Measurements from ENCODE around the gene SMIM13.

Gene SMIM13
- long read RNA-seq, donor 1, full-length matches to known transcripts: 6 of 6 reads
- long read RNA-seq, donor 1, partial matches to known transcripts: 0 of 6 reads
- long read RNA-seq, donor 1, other reads (novel, unspliced or antisense): 0 of 6 reads
- long read RNA-seq, donor 2: 0 reads
- long read RNA-seq, donor 3, full-length matches to known transcripts: 1 of 1 reads
- long read RNA-seq, donor 3, partial matches to known transcripts: 0 of 1 reads
- long read RNA-seq, donor 3, other reads (novel, unspliced or antisense): 0 of 1 reads
- long read RNA-seq, donor 4, full-length matches to known transcripts: 4 of 4 reads
- long read RNA-seq, donor 4, partial matches to known transcripts: 0 of 4 reads
- long read RNA-seq, donor 4, other reads (novel, unspliced or antisense): 0 of 4 reads
- long read RNA-seq, donor 5, full-length matches to known transcripts: 7 of 7 reads
- long read RNA-seq, donor 5, partial matches to known transcripts: 0 of 7 reads
- long read RNA-seq, donor 5, other reads (novel, unspliced or antisense): 0 of 7 reads
- long read RNA-seq, donor 6, full-length matches to known transcripts: 8 of 8 reads
- long read RNA-seq, donor 6, partial matches to known transcripts: 0 of 8 reads
- long read RNA-seq, donor 6, other reads (novel, unspliced or antisense): 0 of 8 reads
- long read RNA-seq, donor 7, full-length matches to known transcripts: 8 of 8 reads
- long read RNA-seq, donor 7, partial matches to known transcripts: 0 of 8 reads
- long read RNA-seq, donor 7, other reads (novel, unspliced or antisense): 0 of 8 reads
- long read RNA-seq, donor 8, full-length matches to known transcripts: 3 of 3 reads
- long read RNA-seq, donor 8, partial matches to known transcripts: 0 of 3 reads
- long read RNA-seq, donor 8, other reads (novel, unspliced or antisense): 0 of 3 reads

DNA sequence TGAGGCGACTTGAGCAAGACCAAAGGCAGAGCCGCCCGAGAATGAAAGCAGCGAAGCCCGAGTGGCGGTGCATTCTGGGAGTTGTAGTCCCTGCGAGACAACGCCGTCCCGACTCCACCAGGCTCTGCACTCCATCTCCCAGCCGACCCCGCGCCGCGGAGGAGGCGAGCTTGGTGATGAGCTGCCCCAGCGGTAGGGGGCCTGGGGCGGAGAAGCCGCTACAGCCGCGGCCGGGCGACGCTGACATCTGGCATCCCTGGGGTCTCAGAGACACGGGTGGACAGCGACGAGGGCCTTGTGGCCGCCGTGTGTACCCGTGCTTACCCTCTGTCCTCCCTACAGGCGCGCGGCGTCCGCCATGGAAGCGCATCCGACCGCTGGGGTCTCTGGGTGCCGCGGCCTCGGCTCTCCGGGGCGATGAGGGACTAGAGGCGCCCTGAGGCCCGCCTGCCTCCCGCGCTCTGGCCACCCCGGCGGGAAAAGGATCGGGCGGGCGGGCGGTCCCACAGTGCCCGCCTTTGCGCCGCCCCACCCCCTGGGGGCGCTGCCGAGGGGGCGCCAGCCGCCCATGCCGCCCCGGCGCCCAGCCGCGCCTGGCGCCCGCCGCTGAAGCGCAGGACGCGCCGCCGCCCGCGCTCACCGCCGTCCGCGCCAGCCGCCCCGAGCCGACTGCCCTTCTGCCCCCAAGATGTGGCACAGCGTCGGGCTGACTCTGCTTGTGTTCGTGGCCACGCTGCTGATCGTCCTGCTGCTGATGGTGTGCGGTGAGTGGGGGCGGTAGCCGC lies at the start of gene SMIM13:
Gene SMIM13, plus strand, starts transcription at position 209 of the 785 bp plus-strand sequence. Its CDS starts 480 bp downstream, at position 689.
- peak; percentile 96 for DNase-seq

DNA sequence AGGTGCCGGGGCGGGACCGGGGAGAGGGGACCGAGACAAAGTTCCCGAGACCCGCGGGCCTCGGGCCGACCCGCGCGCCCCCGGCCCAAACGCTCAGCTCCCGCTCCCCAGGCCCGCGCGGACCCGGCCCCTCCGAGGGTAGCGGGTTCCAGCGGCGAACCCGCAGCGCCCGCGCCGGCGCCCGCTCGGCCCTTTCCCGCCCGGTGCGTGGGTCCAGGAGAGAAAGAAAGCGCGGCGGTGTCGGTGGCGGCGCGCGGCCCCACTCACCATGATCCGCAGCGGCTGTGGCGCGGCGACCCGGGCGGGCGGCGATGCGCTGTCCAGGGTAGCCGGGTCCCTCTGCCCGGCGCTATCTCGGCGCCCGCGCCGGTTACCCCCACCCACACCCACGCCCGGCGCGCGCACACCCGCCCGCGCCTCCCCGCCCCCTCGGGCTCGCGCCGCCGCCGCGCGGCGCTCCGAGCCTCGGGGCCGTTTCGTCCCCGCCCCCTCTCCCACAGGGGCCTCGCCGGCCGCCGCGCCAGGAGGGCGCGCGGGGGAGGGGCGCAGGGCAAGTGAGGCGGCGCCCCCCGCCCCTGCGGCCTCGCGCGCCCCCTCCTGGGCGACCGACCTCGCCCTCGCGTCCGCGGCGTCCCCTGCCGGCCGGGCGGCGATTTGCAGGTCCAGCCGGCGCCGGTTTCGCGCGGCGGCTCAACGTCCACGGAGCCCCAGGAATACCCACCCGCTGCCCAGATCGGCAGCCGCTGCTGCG lies 49.5 kb upstream of the SMIM13 start, which contains the start of gene ELOVL2:
Gene ELOVL2, minus strand, starts transcription at position 345 of the 751 bp plus-strand sequence. Its CDS starts 75 bp downstream, at position 270.
- peak; percentile 77 for DNase-seq

DNA sequence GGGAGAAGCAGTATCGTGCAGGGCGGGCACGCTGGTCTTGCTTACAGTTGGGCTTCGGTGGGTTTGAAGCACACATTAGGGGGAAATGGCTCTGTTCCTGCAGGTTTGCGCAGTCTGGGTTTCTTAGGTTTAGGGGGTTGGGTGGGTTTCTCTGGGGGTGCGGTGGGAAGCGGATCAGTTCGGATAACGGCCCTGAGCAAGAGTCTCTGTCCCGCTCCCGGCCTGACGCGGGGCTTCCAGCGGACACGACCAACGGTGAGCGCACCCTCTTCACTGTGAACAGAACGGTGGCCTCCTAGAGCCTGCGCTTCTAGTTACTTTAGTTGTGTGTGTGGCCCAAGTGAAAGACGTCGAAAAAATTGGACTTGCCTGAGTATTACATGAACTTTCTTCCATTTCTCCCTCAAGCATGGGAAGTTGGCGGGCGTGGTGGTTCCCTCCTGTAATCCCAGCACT lies 48.9 kb upstream of the SMIM13 start:
- DNase-seq: no peak

DNA sequence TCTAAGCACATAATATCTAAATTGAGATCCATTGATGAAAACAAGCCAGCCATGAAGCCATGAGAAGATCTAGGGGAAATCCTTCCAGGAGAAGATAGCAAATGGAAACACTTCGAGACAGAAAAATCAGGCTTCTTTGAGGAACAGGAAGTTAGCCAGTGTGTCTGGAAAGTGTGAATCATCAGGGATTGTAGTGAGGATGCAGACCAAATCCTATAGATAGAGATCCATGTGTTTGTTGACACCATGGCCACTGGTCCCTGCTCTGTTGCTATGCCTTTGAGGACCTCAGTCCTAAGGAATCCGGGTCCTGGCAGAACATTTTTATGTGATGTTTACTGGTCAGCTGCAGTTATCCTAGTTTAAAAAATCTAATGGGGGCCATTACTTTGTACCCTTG lies 42.9 kb upstream of the SMIM13 start:
- DNase-seq: no peak

DNA sequence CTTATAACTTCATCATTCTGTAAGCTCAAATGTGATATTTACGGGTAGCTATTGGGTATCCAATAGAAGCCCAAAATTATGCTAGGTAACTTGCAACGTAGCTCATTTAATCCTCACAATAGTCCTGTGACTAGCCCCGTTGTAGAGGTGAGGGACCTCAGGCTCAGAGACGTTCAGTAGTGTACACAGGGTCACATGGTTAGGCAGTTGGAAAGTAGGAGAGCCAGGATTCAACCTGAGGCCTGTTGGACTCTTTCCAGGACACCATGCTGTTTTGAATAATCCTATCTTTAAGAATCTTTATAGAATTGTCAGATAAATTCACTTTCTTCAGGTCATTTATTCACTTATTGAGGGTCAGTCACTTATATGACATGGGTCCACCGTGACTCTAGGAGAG lies 40.3 kb upstream of the SMIM13 start:
- DNase-seq: no peak

DNA sequence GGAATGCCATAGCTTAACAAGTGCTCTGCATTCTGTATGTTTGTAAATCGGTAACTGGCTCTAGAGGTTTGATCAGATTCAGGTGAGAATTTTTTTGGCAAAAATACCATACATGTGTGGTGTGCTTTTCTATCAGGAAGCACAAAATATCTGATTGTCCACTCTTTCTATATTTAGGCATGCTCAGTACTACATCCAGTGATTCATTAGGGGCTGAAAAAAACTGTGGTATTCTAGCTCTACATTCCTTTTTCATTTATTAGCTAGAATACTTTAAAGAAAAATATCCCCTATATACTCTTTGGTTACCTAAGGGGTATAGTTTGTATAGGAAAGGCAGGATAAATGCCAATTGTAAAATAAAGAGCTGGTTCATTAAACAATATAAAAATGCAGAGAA lies 38.9 kb upstream of the SMIM13 start:
- DNase-seq: no peak

DNA sequence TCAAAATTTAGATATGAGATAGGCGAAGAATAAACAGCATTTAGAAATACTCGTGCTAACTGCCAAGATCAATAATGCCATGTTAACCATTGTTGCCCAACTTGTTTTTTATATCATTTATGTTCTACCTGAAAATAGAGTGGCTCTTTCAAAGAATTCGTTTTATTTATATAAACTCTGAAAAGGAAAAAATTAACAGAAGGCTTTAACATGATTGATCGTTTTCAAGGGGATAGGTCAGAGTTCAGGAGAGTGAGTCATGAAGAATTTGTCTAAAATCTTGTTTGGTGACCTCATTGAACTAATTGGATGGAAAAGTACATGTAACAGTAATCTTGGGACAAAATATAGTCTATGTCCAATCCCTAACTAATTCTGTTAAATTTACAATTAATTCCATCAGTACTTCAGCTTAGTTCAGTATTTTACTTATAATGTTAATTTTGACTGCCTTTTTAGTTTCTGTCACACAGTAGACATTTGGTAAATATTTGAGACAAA lies 38.5 kb upstream of the SMIM13 start:
- no peak for DNase-seq

DNA sequence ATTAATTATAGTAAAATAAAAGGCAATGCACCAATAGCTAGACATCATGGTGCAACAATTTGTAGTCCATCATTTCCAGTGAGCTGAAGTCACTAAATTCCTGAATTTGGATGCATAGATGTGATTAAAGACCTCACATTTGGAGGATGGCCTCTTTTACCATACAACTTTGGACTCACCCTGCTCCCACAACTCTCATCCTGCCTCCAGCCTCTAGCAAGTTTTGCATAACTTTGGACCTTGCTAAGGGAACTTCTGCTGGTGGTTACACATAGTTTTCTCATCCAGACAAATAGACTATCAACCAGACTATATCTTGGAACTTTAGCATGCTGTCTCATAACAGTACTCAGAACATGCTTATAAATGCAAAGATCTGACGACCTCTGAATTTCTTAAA lies 36.8 kb upstream of the SMIM13 start:
- no peak for DNase-seq

DNA sequence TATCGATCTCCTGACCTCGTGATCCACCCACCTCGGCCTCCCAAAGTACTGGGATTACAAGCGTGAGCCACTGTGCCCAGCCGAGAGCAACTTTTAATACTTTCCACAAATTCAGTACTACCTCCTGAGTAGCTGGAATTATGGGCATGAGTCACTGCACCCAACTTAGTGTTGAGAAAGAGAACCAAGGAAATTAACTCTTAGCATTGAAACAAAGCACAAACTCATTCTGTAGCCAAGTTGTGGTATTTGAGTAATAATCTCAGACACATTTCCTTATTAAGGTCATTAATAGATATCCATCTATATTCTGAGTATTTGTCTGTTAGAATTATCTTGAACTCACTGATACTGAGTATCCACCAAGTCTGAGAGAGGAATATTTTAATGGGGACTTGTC lies 35.2 kb upstream of the SMIM13 start:
- DNase-seq: no peak

DNA sequence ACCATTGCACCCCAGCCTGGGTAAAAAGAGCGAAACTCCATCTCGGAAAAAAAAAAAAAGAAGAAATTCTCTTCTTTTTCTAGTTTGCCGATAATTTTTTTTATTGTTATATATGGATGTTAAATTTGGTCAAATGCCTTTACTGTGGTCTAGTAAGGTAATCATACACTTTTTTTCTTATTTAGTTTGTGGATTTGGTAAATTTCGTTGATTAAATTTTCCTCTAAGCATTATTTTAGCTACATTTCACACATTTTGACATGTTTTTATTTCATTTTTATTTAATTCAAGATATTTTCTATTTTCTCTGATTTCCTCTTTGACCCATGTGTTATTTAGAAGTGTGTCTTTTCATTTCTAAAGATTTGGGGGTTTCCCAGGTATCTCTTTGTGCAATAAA lies 31.6 kb upstream of the SMIM13 start:
- DNase-seq: no peak

DNA sequence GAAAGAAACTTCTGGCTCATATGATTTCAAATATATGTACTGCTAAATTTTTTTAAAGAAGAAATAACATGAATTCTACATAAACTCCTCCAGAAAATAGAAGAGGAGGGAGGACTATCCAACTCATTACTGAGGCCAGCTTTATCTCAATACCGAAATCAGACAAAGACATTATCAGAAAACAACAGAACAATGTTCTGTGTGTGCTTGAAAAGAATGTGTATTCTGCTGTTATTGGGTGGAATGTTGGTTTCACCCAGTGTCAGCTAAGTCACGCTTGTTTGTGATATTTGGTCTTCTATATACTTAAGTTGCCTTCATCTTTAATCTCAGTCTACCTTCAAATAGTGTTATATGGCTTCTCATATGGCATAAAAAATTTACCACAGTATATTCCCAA lies 30.9 kb upstream of the SMIM13 start:
- no peak for DNase-seq

DNA sequence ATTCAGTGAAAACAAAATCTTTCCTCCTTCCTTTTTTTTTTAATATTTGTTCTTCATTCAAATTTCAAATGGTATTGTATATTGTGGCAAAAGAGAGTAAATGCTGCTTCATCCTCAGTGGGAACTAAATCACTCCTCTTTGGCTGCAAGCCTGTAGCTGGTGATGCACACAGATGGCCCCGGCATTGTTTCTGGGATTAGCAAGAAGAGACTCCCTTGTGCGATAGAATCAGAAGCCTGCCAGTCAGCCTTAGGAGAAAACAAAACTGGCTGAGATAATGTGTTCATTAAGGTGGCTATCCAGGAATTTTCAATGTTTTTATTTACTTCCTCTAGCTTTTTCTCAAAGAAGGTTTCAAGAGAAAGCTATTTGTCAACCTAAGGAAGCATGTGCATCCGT lies 28.8 kb upstream of the SMIM13 start:
- DNase-seq: no peak

DNA sequence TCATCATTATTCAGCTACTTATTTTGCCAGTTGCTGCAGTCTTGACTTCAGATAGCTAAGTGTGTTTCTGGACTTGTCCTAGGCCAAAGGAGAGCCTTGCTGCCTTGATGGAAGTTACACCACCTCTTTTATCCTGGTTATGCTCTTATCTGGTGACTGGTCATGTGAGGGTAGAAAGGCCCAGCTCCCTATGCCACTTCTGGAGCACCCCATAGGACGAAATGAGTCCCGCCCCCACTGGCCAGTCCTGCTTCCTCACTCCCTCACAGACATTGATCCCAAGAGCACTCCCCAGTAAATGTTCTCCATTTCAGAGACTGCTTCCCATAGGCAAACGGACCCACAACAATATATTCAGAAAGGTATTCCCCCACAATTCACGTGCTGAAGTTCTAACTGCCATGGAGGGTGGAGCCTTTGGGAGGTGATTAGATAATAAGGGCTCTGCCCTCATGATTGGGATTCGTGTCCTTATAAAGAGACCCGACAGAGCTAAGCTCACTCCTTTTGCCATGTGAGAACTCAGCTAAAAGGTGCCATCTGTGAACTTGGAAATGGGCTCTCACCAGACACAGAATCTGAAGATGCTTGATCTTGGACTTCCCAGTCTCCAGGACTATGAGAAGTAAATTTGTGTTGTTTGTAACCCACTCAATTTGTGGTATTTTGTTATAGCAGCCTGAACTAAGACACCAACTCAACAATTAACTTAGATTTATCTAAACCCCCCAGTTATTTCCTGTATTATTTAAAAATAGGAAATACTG lies 28.0 kb upstream of the SMIM13 start:
- no peak for DNase-seq

DNA sequence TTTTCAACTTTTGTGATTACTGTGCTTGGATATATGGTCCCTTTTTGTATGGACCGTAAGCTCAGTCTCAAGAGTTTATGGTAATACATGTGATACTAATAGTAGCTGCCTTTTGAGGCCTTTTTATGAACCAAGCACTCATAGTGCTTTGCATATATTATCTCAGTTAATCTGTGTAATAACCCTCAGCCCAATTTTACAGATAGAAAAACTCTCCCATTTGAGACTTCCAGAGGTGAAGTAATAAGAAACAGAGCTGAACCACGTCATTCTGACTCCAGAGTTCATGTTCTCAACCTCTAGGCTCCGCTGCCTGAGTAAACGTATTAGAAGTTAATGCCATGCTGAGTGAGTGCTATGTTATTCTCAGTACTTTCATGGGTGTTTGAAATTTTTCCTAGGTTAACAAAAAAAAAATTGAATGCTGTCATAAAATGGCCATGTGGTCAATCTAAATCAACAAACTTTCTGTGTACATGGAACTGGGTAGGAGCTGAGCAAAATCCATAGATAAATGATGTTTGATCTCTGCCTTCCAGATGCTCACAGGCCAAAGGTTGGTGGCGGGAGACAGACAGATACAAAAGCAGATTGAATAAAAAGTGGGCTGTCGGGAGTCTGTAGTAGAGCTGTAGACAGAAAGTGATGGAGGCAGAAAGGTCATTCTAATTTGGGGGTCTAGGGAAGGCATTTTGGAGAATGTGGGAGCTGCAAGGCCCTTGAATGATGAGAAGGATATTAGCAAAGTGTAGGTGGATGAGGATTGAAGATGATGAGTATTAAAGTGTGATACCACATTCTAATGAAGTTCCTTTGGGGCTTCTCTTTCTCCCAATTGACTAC lies 26.9 kb upstream of the SMIM13 start:
- no peak for DNase-seq

DNA sequence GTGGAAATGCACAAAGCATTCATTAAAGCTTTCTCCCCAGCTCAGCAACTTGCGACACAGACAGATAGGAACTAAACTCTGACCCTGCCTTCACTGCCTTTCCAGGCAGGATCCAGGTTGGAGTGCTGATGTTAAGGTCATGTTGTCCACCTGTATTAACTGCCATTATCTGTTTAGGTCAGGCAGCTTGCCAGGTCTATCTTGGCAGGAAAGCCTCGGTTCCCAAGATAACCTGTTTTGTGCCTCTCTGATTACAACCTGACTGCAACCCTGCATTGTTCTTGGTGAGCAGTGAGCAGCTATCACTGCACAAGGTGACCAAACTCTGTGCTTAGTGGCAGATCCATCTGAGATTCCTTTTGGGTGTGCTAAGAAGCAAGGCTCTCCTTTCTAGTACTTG lies 26.3 kb upstream of the SMIM13 start:
- no peak for DNase-seq

DNA sequence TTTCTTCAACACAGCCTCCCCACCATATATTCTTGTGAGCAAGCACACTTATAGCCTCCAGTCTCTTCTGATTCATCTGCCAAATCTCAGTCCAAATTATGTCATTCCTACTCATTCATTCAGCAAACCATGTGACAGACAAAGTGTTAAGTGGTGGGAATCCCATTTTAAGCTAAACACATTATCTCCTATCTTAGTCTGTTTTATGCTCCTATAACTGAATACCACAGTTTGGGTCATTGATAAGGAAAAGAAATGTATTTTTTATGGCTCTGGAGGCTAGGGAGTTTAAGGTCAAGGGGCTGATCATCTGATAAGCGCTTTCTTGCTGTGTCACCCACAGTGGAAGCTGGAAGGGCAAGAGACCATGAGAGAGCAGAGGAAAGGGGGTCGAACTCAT lies 23.9 kb upstream of the SMIM13 start:
- DNase-seq: no peak

DNA sequence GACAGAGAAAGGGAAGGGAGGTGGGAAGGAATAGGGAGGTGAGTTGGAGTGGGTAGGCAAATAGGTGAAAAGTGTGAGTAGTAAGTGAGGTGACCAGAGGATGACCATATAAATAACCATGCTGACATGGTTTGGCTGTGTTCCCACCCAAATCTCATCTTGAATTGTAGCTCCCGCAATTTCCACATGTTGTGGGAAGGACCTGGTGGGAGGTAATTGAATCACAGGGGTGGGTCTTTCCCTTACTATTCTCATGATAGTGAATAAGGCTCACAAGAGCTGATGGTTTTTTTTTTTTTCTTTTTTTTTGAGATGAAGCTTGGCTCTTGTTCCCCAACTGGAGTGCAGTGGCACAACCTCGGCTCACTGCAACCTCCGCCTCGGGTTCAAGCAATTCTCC lies 21.5 kb upstream of the SMIM13 start:
- DNase-seq: no peak

DNA sequence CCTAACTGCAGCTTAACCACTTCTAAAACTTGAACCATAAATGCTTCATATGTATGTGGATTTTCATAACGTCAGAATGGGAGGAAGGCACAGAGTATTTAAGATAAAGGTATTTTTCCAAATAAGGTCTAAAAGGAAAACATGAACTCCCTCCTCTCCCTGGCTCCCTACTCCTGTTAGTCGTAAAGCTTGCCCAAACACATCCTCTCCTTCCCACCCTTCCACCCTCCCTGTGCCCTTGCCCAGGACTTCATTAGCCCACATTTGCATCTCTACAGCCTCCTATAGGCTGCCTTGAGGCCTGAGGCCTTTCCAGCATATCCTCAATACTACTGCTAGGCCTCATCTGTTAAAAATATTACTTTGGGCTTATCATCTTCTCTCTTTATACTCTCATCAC lies 17.1 kb upstream of the SMIM13 start:
- no peak for DNase-seq

DNA sequence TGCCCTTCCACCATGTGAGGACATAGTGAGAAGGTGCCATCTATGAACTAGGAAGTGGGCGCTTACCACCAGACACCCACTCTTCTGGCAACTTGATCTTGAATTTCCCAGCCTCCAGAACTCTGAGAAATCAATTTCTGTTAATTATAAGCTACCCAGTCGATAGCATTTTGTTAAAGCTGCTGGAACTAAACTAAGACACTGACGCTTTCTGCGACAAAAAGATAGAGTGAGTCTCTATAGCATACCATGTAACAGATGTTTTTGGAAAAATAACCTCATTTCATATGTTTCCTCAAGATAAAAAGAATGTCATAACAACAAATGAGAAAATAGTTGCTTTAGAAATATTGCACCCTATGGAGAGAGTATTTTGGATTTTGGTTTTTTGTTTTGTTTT lies 15.4 kb upstream of the SMIM13 start:
- no peak for DNase-seq

DNA sequence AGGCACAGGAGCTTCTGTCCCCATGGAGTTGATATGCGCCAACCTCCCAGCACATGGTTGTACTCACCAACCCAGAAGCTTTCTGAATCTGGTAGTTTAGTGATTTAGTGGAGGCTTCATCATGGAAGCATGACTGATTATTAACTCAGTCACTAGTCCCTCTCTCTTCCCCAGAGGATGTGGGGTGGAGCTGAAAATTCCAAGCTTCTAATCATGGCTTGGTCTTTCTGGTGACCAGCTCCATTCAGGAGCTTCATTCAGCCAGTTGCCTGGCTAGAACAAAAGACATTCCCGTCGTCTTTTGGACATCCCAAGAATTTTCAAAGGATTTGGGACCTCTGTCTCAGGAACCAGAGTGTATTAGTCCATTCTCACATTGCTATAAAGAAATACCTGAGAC lies 13.3 kb upstream of the SMIM13 start:
- DNase-seq: no peak

All from right kidney (tissue), 9 donors.